Activated CD8-positive, alpha-beta T cell treated with anti-CD3 and anti-CD28 coated beads for 36 hours (primary cell): ENCODE measurements around the gene MAEL. TPM values are rescaled to one million over a fixed set of nuclear protein-coding genes. Genes with fewer than 3 reads are reported as not detected.

ENCODE experiments used
- ATAC-seq: fragments of 200-7000 bp; cut with Tn5 transposase; one replicate; pipeline ENCODE4 v1.10.0; 2021; ENCODE audit warnings: mild to moderate bottlenecking, moderate library complexity
- CTCF ChIA-PET: fragments of 350-600 bp; sonication (Branson Sonifier 250); formaldehyde crosslinking; loops from one replicate; lab custom pipeline; 2021; ENCODE audit warnings: antibody characterized with exemption; lab: Charles Lee
- POLR2A ChIA-PET: fragments of 350-600 bp; sonication (Branson Sonifier 250); formaldehyde crosslinking; loops from one replicate; lab custom pipeline; 2021; ENCODE audit warnings: antibody characterized with exemption; lab: Charles Lee
- DNase-seq: peaks from one replicate; pipeline ENCODE4 v3.0.0-alpha.2; 2020
- H3K27ac Mint-ChIP-seq: one replicate; pipeline ENCODE4 v1.8.0; 2021; ENCODE audit warnings: mild to moderate bottlenecking, mixed read lengths
- H3K27me3 Mint-ChIP-seq: one replicate; pipeline ENCODE4 v1.8.0; 2021; ENCODE audit warnings: mixed read lengths
- H3K36me3 Mint-ChIP-seq: one replicate; pipeline ENCODE4 v1.8.0; 2021; ENCODE audit warnings: low read depth, mixed read lengths
- H3K4me1 Mint-ChIP-seq: one replicate; pipeline ENCODE4 v1.8.0; 2021; ENCODE audit warnings: low read depth, mixed read lengths
- H3K4me3 Mint-ChIP-seq: one replicate; pipeline ENCODE4 v1.8.0; 2021; ENCODE audit warnings: mild to moderate bottlenecking, moderate library complexity, mixed read lengths
- H3K9me3 Mint-ChIP-seq: one replicate; pipeline ENCODE4 v1.8.0; 2021; ENCODE audit warnings: mixed read lengths
- intact Hi-C: fragments of 100-400 bp; cut with micrococcal nuclease; formaldehyde crosslinking; loops from one replicate; pipeline ENCODE4 v1.10.0; 2022
- total RNA-seq, 2 experiments: library from RNA; stranded (reverse); gene quantifications; one replicate each; pipeline ENCODE4 v1.2.3, GENCODE V29; 2021
- TF ChIP-seq, protein P1 (sequence below): fragments of 200-600 bp; IDR thresholded peaks from one replicate; pipeline ENCODE4 v1.8.0; 2022; ENCODE audit warnings: antibody characterized with exemption, mild to moderate bottlenecking

Gene MAEL
- total RNA-seq, 2 experiments from 2014 or later = 0.29 TPM; not detected in 1

DNA sequence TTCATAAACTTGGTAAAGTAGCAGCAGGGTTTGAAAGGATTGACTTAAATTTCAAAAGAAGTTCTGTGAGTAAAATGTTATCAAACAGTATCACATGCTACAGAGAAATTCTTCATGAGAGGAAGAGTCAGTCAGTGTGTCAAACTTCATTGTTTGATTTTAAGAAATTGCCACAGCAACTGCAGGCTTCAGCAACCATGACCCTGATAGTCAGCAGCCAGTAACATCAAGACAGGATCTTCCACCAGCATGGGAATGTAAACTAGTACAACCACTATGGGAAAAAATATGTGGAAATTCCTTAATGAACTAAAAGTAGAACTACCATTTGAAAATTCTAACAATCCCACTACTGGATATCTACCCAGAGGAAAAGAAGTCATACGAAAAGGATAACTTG is 11.5 kb downstream of the MAEL start:
- no peak overlapping the region for H3K27ac Mint-ChIP-seq
- no peaks in the 10 kb centered on the region for H3K36me3 Mint-ChIP-seq
- no peak for ATAC-seq
- CTCF ChIA-PET = interaction anchor here (1.9 kb wide), 1 partner anchor 59 kb away, joined by 9 read pairs; no protein-coding TSS in a partner anchor
- H3K27me3 Mint-ChIP-seq = peaks cover 13% of the 10 kb centered on the region
- H3K9me3 Mint-ChIP-seq = peaks cover 12% of the 10 kb centered on the region
- TF ChIP-seq, protein P1, sequence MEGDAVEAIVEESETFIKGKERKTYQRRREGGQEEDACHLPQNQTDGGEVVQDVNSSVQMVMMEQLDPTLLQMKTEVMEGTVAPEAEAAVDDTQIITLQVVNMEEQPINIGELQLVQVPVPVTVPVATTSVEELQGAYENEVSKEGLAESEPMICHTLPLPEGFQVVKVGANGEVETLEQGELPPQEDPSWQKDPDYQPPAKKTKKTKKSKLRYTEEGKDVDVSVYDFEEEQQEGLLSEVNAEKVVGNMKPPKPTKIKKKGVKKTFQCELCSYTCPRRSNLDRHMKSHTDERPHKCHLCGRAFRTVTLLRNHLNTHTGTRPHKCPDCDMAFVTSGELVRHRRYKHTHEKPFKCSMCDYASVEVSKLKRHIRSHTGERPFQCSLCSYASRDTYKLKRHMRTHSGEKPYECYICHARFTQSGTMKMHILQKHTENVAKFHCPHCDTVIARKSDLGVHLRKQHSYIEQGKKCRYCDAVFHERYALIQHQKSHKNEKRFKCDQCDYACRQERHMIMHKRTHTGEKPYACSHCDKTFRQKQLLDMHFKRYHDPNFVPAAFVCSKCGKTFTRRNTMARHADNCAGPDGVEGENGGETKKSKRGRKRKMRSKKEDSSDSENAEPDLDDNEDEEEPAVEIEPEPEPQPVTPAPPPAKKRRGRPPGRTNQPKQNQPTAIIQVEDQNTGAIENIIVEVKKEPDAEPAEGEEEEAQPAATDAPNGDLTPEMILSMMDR = no peak
- POLR2A ChIA-PET = interaction anchor here (0.6 kb wide), 1 partner anchor 1351 kb away, joined by 3 read pairs; no protein-coding TSS in a partner anchor
- H3K4me1 Mint-ChIP-seq = peaks cover 8% of the 10 kb centered on the region
- DNase-seq = no peak
- no peak overlapping the region for H3K4me3 Mint-ChIP-seq
- intact Hi-C loops = no loop called here

DNA sequence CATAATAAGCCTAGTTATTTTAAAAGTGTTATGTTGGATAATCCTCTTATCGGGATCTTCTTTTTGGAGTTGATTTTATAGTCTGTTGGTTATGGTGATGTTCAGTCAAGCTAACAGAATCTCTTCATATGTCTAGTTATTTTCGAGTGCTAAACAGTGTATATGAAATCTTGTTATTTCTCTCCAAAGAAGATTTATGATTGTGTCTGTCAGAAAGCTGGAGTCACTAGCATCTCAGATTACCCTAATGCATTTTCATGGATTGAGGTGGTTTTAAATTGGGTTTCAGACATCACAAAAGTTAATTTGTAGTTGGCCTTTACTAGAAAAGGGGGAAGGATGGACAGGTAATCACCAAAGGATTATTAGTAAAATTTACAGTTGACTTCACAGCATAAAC is 13.3 kb downstream of the MAEL start:
- Mint-ChIP-seq H3K4me1 (peaks cover 8% of the 10 kb centered on the region), H3K27ac (no peak overlapping the region), H3K9me3 (peaks cover 12% of the 10 kb centered on the region), H3K4me3 (no peak overlapping the region), H3K27me3 (peaks cover 9% of the 10 kb centered on the region), H3K36me3 (no peaks in the 10 kb centered on the region)
- intact Hi-C loops = no loop called here
- TF ChIP-seq, protein P1 = no peak
- ChIA-PET POLR2A (no interaction called here), CTCF (interaction anchor here (1.5 kb wide), 1 partner anchor 92 kb away, joined by 6 read pairs; no protein-coding TSS in a partner anchor)
- ATAC-seq = no peak
- DNase-seq = no peak

DNA sequence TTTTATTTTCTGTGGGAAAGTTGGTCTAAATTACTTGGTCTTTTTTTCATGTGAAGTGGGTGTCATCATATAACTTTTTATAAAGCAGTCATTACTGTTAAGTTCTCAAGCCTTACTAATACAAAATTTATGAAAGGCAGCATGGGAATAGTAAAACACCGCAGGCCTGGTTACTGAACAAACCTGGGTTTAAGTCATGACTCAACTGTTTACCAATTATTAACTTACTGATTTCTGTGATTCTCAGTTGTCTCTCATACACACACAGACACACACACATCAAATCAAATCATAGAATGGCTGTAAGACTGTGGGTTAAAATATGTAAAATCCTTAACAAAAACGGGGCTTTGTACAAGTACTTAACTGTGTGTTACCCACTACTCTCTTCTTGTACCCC is 14.6 kb downstream of the MAEL start:
- Mint-ChIP-seq H3K27me3 (peaks cover 12% of the 10 kb centered on the region), H3K27ac (no peak overlapping the region), H3K4me1 (peaks cover 8% of the 10 kb centered on the region), H3K4me3 (no peak overlapping the region), H3K9me3 (peaks cover 12% of the 10 kb centered on the region), H3K36me3 (no peaks in the 10 kb centered on the region)
- TF ChIP-seq, protein P1 = no peak
- no peak for DNase-seq
- intact Hi-C loops = no loop called here
- POLR2A ChIA-PET = interaction anchor here (0.6 kb wide), 1 partner anchor 26 kb away, joined by 3 read pairs; no protein-coding TSS in a partner anchor
- no peak for ATAC-seq
- CTCF ChIA-PET = no interaction called here

DNA sequence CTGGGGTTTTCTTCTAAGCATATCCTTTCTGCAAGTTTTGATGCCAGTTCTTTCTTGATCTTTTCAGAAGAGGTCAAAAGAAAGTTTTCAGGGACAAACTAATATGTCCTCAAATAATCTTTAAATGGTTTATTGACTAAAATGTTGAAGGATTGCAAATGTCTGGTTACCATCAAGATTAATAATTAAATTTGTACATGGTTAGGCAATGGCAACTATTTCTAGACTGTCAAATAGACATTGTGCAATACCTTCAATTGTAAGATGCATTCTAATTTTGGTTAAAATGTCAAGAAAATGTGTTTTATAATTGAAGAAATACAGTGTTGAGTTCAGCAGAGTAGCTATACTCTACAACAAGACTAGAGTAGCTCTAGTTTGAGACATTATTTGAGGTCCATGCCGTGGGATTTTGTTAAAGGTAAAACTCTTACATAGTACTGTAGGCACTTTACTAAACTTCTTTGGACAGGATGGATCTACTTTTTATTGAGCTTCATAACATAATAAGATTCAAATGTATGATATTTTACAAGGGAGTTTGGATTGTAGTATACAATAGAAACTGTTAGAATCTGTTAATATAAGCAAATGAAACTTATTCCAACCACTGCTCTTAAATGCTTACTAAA is 22.6 kb downstream of the MAEL start:
- no peak for DNase-seq
- H3K9me3 Mint-ChIP-seq = peaks cover 1% of the 10 kb centered on the region
- POLR2A ChIA-PET = no interaction called here
- H3K4me1 Mint-ChIP-seq = peaks cover 19% of the 10 kb centered on the region
- intact Hi-C loops = no loop called here
- H3K36me3 Mint-ChIP-seq = no peaks in the 10 kb centered on the region
- H3K27ac Mint-ChIP-seq = no peak overlapping the region
- no peak for ATAC-seq
- peaks cover 35% of the 10 kb centered on the region for H3K27me3 Mint-ChIP-seq
- H3K4me3 Mint-ChIP-seq = no peak overlapping the region
- CTCF ChIA-PET = interaction anchor here (1.4 to 2.0 kb wide), 4 partner anchors 42 to 102 kb away, joined by 3 to 4 read pairs (median 4); no protein-coding TSS in a partner anchor
- TF ChIP-seq, protein P1 = no peak

DNA sequence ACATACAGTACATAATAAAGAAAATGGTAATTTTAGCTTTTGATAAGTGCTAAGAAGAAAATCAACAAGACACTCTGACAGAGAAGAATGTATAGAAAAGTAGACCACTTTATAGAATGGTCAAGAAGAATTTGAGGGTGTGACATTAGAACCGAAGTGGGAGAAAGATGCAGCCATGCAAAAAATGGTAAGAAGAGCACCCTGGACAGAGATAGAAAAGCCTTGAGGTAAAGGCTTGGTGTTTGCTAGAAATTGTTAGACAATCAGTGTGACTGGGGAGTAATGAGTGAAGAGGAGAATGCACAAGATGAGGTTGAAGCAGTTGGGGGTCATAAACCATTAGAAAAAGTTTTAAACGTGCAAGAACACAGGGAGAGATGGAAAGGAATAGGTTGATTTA is 23.5 kb downstream of the MAEL start:
- H3K27ac Mint-ChIP-seq = no peak overlapping the region
- no peaks in the 10 kb centered on the region for H3K36me3 Mint-ChIP-seq
- H3K4me3 Mint-ChIP-seq = no peak overlapping the region
- TF ChIP-seq, protein P1 = no peak
- H3K27me3 Mint-ChIP-seq = peaks cover 33% of the 10 kb centered on the region
- POLR2A ChIA-PET = no interaction called here
- ATAC-seq = no peak
- H3K4me1 Mint-ChIP-seq = peaks cover 19% of the 10 kb centered on the region
- peaks cover 1% of the 10 kb centered on the region for H3K9me3 Mint-ChIP-seq
- CTCF ChIA-PET = interaction anchor here (1.5 to 1.6 kb wide), 2 partner anchors 41 to 103 kb away, joined by 3 to 4 read pairs; no protein-coding TSS in a partner anchor
- intact Hi-C loops = no loop called here
- no peak for DNase-seq
